Stimulated activated CD4-positive, alpha-beta T cell treated with anti-CD3 and anti-CD28 coated beads, Interleukin-1b, Interleukin-23, amount 100 ng/mL, for 1 hour (primary cell): Measurements from ENCODE around the gene TAS1R3.
A peak's percentile ranks its signal among the peaks of the same experiment; 100 is the strongest.

ENCODE experiments used
- DNase-seq, 2 donors: peaks; one replicate each; pipeline ENCODE4 v3.0.0-alpha.2; 2020; ENCODE audit warnings: low read depth in 2 of 2

Gene TAS1R3

DNA sequence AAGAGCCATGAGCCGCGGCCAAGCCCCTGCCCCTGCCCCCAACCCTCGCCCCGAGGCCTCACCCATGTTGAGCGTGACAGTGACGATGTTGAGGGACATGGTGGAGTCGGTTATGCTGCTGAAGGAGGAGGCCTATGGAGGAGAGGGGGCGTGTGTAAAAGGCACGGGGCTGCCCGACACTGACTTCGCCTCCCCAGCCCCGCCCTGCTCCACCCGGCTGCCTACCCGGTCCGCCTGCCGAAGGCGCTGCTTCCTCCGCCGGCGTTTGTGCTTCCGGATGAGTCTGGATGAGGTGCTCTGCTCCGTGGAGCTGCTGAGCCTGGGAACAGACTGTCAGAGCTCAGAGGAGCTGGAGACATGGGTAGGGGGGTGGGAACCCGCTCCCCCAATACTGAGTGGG, 9.1 kb downstream of the TAS1R3 start:
- DNase-seq: no peak

GRCh38 chr1:1340791-1341548, 9.9 kb downstream of the TAS1R3 start:
- DNase-seq: no peak

DNA sequence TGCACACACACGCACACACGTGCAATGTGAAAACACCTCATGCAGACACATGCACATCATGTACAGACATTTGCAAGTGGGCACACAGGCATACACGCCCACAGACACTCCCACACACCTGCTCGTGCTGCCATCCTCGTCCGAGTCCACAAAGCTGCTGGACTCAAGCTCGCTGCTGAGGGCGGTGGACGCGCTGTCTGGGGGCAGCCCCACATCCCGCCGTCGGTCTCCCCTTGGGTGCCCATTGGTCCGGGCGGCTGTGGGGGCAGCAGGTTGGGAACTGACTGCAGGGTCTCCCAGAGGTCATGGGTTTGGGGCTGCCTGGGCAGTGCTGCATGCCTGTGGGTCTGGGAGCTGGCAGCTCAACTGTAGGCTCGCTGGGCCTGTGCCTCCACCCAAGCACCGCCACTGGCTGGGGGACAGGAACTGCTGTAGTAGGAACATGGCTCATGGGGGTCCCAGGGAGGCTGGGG, 10.5 kb downstream of the TAS1R3 start:
- no peak for DNase-seq

DNA sequence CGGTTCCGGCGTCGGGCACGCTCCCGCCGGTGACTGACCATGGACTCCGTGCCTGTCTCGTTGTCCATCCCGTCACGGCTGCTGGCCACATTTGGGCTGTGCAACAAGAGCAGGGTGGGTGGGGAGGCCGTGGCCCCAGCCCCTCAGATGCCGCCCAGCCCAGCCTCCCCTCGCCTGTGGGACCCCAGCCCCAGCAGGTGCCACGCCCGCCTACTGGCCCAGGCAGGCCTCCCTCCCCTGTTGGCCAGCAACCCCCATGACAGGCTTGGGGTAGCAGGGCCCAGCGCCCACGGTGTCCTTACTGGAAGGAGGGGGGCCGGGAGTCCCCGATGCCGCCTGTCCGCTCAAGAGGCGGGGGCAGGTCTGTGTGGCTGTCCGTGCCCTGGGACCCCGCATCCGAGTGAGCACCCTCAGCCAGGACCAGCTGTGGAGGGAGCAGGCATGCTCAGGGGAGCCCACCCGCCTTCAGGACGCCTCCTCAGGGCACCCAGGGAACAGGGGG, 11.0 kb downstream of the TAS1R3 start:
- DNase-seq: no peak

GRCh38 chr1:1342584-1343115, 11.6 kb downstream of the TAS1R3 start:
- no peak for DNase-seq

DNA sequence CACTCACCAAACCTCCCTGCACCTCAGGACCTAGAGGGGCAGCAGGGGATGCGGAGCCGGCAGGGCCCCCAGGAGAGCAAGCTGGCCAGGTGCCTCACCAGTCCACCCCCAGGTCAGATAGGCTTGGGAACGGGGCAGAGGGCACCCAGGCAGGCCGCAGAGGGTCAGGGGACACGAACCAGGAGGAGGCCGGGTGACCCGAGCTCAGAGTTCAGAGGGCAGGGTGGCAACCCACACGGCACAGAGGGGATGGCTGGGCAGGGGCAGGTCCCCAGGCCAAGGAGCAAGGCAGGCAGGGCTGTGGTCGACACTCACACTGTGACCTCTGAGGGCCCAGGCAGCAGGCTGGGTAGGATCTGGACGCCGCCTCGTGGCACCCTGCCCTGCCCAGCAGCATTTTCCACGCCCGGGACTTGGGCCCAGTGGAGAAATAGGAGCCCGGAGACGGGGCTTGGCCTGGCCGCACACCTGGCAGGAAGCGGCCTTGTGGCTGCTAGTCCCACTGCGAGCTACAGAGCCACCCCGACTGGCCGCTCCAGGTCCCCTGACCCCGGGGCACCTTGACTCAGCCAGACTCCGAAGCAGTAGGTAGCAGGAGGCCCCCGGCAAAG, 12.8 kb downstream of the TAS1R3 start:
- DNase-seq: no peak

GRCh38 chr1:1344655-1345361, 13.7 kb downstream of the TAS1R3 start:
- DNase-seq: no peak

- DNase-seq: no peak
Observed at GRCh38 chr1:1345384-1345783, 14.3 kb downstream of the TAS1R3 start.

DNA sequence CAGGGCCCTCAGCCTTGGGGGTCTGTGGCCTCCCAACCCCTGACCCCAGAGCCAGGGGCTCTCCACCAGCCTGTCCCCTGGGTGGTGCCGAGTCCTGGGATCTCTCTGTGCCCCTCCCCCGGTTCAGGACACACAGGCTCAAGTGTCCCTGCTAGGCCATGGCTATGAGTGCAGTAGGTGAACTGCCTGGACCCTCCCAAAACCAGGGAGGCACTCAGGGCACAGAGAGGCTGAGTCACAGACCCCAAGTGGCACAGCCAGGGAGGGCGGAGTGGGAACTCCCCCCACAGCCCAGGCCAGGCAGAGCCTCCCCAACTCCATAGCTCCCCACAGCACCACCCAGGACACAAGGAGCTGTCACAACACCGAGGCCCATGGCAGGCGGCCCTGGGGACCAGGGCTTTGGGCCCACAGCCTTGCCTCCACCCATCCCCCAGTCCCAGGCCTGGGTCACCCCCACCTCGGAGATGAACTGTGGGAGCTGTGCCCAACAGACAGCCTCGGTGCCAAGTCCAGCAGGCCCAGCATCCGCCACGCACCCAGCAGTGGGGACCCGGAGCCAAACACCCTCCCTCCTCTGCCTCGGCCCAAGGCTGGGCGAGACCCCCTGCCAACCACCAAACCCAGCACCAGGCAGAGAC, 14.9 kb downstream of the TAS1R3 start:
- DNase-seq: no peak

GRCh38 chr1:1346501-1346890, 15.4 kb downstream of the TAS1R3 start:
- DNase-seq: no peak

GRCh38 chr1:1347026-1347595, 16.0 kb downstream of the TAS1R3 start:
- DNase-seq: no peak

GRCh38 chr1:1347663-1348419, 16.8 kb downstream of the TAS1R3 start:
- no peak for DNase-seq

DNA sequence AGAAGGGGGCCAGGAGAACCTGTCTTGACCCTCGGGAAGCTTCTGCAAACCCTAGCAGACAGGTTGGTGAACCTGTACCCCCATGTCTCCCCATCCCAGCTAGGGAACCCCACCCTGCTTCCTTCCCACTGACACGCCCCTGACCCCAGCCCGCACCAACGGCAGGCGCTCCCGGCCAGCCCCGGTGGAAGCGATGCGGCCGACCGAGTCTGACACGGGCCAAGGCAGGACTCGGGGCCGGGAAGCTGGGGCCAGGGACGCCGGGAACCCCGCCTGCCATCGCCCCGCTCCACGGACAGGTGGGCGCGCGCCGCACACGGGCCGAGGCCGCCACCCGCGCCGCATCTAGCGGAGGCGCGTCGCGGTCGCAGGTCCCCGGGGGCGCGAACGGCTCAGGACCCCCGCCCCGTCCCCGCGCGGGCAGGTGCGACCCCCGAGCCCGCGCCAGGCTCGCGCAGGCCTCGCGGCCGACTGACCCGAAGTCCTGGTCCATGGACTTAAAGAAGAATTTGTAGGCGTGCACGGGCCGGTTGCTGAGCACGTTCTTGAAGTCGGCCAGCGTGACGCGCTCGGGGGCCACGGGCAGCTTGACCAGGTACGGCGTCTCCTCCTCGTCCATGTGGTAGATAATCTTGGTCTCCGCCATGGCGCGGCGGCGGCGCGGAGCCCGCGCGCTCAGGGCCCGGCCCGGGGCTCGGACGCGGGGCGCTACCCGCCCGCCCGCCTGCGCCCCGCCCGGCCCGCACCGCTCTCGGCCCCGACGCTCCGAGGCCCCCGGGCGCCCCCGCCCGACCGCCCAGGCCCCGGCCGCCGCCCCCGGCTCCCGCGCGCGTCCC, 17.6 kb downstream of the TAS1R3 start:
- no peak for DNase-seq

- DNase-seq: peak; percentile 55 to 59
Observed at GRCh38 chr1:1349256-1350012, 18.4 kb downstream of the TAS1R3 start, which contains the start of gene DVL1. Gene DVL1, minus strand, starts transcription at chr1:1349418. Its CDS starts 353 bp downstream, at chr1:1349065.

- DNase-seq: no peak
Observed at GRCh38 chr1:1351511-1352427, 20.7 kb downstream of the TAS1R3 start.

GRCh38 chr1:1352786-1353388, 21.8 kb downstream of the TAS1R3 start:
- no peak for DNase-seq

GRCh38 chr1:1353389-1354151, 22.5 kb downstream of the TAS1R3 start:
- no peak for DNase-seq
